Measurements from ENCODE around the gene KRTAP4-6. TPM values are rescaled to one million over a fixed set of nuclear protein-coding genes. Genes with fewer than 3 reads are reported as not detected.
"Not testable (repeated sequence)": the region's sequence is repeated elsewhere in the genome, so short reads cannot be mapped to it uniquely, and the experiment has no call there.

Gene KRTAP4-6
- polyA plus RNA-seq, 1 experiment = not detected

- no peak overlapping the region for H3K4me3 ChIP-seq (ENCODE audit: low read depth, low read length)
- CTCF ChIA-PET = interaction anchor here (0.6 kb wide), 1 partner anchor 104 kb away, joined by 3 read pairs; no protein-coding TSS in a partner anchor
- H3K27me3 ChIP-seq (ENCODE audit: control insufficient read depth, insufficient read depth, low read length) = no peaks in the 10 kb centered on the region
- no peak for TF ChIP-seq CTCF (IDR thresholded peaks at IDR 0.05; ENCODE audit: insufficient read depth, low read depth, low read length)
- H3K36me3 ChIP-seq (ENCODE audit: control insufficient read depth, insufficient read depth, low read length) = no peaks in the 10 kb centered on the region
- no peak for DNase-seq (ENCODE audit: low read depth)
- POLR2A ChIA-PET = no interaction called here
Measured at GRCh38 chr17:41127371-41127770, 13.0 kb downstream of the KRTAP4-6 start.

- no peaks in the 10 kb centered on the region for H3K36me3 ChIP-seq (ENCODE audit: control insufficient read depth, insufficient read depth, low read length)
- CTCF ChIA-PET = no interaction called here
- H3K4me3 ChIP-seq (ENCODE audit: low read depth, low read length) = no peak overlapping the region
- no peaks in the 10 kb centered on the region for H3K27me3 ChIP-seq (ENCODE audit: control insufficient read depth, insufficient read depth, low read length)
- no peak for TF ChIP-seq CTCF (IDR thresholded peaks at IDR 0.05; ENCODE audit: insufficient read depth, low read depth, low read length)
- POLR2A ChIA-PET = no interaction called here
- DNase-seq (ENCODE audit: low read depth) = no peak
Measured at GRCh38 chr17:41126412-41126811, 13.9 kb downstream of the KRTAP4-6 start.

DNA sequence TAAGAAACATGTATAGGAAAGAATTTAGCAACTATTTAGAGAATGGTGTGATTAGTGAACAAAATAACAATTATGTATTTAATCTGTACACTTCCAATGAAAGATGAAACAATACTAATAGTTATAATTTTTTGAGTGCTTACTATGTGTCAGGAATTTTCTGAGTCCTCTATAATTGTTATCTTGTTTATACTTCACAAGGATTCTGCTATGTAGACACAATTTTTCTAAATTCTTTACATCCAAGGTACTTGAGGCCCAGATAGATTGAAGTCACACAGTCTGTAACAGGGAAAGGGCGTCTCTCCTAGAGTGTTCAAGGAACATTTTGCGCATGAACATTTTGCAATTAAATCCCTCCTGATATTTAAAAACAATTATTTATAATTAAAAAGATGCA lies 15.3 kb downstream of the KRTAP4-6 start:
- ChIA-PET POLR2A (no interaction called here), CTCF (no interaction called here)
- no peak for TF ChIP-seq CTCF (IDR thresholded peaks at IDR 0.05; ENCODE audit: insufficient read depth, low read depth, low read length)
- no peaks in the 10 kb centered on the region for H3K36me3 ChIP-seq (ENCODE audit: control insufficient read depth, insufficient read depth, low read length)
- H3K27me3 ChIP-seq (ENCODE audit: control insufficient read depth, insufficient read depth, low read length) = no peaks in the 10 kb centered on the region
- no peak for DNase-seq (ENCODE audit: low read depth)
- no peak overlapping the region for H3K4me3 ChIP-seq (ENCODE audit: low read depth, low read length)

DNA sequence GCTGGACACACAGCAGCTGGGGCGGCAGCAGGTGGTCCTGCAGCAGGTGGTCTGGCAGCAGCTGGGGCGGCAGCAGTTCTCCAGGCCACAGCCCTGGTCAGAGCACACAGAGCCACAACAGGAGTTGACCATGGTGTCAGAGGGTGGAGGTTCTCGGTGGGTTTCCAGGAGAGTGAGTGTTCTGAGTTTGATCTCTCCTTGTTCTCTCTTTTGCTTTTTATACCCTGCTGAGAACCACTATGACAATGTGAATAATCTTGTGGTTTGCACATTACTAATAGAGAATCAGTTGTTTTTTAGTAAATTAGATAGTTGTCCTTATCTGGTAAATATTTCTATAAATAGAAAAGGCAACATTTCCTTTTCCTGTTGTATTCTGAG lies 16.4 kb downstream of the KRTAP4-6 start, which contains the start of gene KRTAP4-12:
Gene KRTAP4-12 (minus strand): TSS at position 192 of the 381 bp plus-strand sequence. CDS start 60 bp downstream, at position 132.
- H3K27me3 ChIP-seq (ENCODE audit: control insufficient read depth, insufficient read depth, low read length); CTCF ChIA-PET; H3K36me3 ChIP-seq (ENCODE audit: control insufficient read depth, insufficient read depth, low read length); POLR2A ChIA-PET; H3K4me3 ChIP-seq (ENCODE audit: low read depth, low read length); DNase-seq (ENCODE audit: low read depth): not testable (repeated sequence)

DNA sequence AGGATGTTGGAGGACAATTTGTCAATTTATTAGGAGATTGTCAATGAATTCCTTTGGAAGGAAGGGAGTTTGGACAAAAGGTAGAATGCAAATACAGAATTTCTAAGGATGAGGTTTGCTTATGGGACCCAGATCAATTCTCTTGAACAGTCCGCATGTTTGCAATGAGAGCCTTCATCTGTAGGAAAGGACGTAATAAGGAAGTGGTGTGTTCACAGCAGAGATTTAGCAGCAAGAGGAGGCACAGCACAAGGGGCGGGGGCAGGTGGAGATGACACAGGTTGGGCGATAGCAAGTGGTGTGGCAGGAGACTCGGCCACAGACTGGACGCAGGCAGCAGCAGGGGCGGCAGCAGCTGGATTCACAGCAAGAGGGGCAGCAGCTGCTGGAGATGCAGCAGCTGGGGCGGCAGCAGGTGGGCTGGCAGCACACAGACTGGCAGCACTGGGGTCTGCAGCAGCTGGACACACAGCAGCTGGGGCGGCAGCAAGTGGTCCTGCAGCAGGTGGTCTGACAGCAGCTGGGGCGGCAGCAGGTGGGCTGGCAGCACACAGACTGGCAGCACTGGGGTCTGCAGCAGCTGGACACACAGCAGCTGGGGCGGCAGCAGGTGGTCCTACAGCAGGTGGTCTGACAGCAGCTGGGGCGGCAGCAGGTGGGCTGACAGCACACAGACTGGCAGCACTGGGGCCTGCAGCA lies 16.9 kb downstream of the KRTAP4-6 start:
- H3K4me3 ChIP-seq (ENCODE audit: low read depth, low read length); H3K27me3 ChIP-seq (ENCODE audit: control insufficient read depth, insufficient read depth, low read length); DNase-seq (ENCODE audit: low read depth); POLR2A ChIA-PET; H3K36me3 ChIP-seq (ENCODE audit: control insufficient read depth, insufficient read depth, low read length): not testable (repeated sequence)
- CTCF ChIA-PET = interaction anchor here (0.6 kb wide), 1 partner anchor 254 kb away, joined by 4 read pairs; no protein-coding TSS in a partner anchor

GRCh38 chr17:41121742-41122141 lies 18.6 kb downstream of the KRTAP4-6 start:
- POLR2A ChIA-PET = no interaction called here
- Histone ChIP-seq H3K27me3 (ENCODE audit: control insufficient read depth, insufficient read depth, low read length) (no peaks in the 10 kb centered on the region), H3K36me3 (ENCODE audit: control insufficient read depth, insufficient read depth, low read length) (no peaks in the 10 kb centered on the region), H3K4me3 (ENCODE audit: low read depth, low read length) (no peak overlapping the region)
- DNase-seq (ENCODE audit: low read depth) = no peak
- CTCF ChIA-PET = interaction anchor here (1.2 kb wide), 1 partner anchor 9 kb away, joined by 3 read pairs; no protein-coding TSS in a partner anchor
- TF ChIP-seq CTCF (IDR thresholded peaks at IDR 0.05; ENCODE audit: insufficient read depth, low read depth, low read length) = no peak

- H3K4me3 ChIP-seq (ENCODE audit: low read depth, low read length); H3K36me3 ChIP-seq (ENCODE audit: control insufficient read depth, insufficient read depth, low read length); POLR2A ChIA-PET; CTCF ChIA-PET; H3K27me3 ChIP-seq (ENCODE audit: control insufficient read depth, insufficient read depth, low read length); DNase-seq (ENCODE audit: low read depth): not testable (repeated sequence)
Measured at GRCh38 chr17:41119696-41120690, 20.4 kb downstream of the KRTAP4-6 start.
